NCI-H1048 (cell line): ENCODE measurements around the gene TRMT44.
"Not testable (repeated sequence)": the region's sequence is repeated elsewhere in the genome, so short reads cannot be mapped to it uniquely, and the experiment has no call there.

ENCODE experiments used
- DNase-seq: peaks from one replicate; lab custom pipeline; 2025; lab: John Stamatoyannopoulos, UW

Gene TRMT44

GRCh38 chr4:8406887-8407286, 33.7 kb upstream of the TRMT44 start:
- not testable (repeated sequence) for DNase-seq

GRCh38 chr4:8407316-8407715, 33.3 kb upstream of the TRMT44 start:
- DNase-seq, result no peak

- DNase-seq, result no peak
These were observed 32.8 kb upstream of the TRMT44 start for GRCh38 chr4:8407756-8408155.

GRCh38 chr4:8409264-8410065, 31.1 kb upstream of the TRMT44 start:
- DNase-seq, result no peak

GRCh38 chr4:8410066-8410625, 30.4 kb upstream of the TRMT44 start:
- no peak for DNase-seq

- no peak for DNase-seq
These were observed 29.8 kb upstream of the TRMT44 start for GRCh38 chr4:8410641-8411271.

- DNase-seq, result no peak
These were observed 29.0 kb upstream of the TRMT44 start for GRCh38 chr4:8411351-8412180.

- no peak for DNase-seq
These were observed 28.3 kb upstream of the TRMT44 start for GRCh38 chr4:8412288-8412687.

- DNase-seq, result no peak
These were observed 26.2 kb upstream of the TRMT44 start for GRCh38 chr4:8414377-8414776.

GRCh38 chr4:8417071-8417614, 23.4 kb upstream of the TRMT44 start:
- DNase-seq, result no peak

- no peak for DNase-seq
These were observed 21.1 kb upstream of the TRMT44 start for GRCh38 chr4:8419222-8420041.

GRCh38 chr4:8420151-8420550, 20.4 kb upstream of the TRMT44 start:
- DNase-seq, result not testable (repeated sequence)

GRCh38 chr4:8422327-8422726, 18.2 kb upstream of the TRMT44 start:
- no peak for DNase-seq

GRCh38 chr4:8422786-8423185, 17.8 kb upstream of the TRMT44 start:
- DNase-seq, result no peak

GRCh38 chr4:8427262-8427661, 13.3 kb upstream of the TRMT44 start:
- no peak for DNase-seq

- no peak for DNase-seq
These were observed 12.8 kb upstream of the TRMT44 start for GRCh38 chr4:8427761-8428287.

- DNase-seq, result peak; percentile 63
These were observed 12.1 kb upstream of the TRMT44 start for GRCh38 chr4:8428288-8429097.

- no peak for DNase-seq
These were observed 9.0 kb upstream of the TRMT44 start for GRCh38 chr4:8431553-8431952.

- DNase-seq, result no peak
These were observed 7.4 kb upstream of the TRMT44 start for GRCh38 chr4:8433136-8433535.
